CD4-positive, alpha-beta T cell treated with Interleukin-4 for 4 hours (primary cell): Measurements from ENCODE around the gene SMAD4.
"Not testable (repeated sequence)": the region's sequence is repeated elsewhere in the genome, so short reads cannot be mapped to it uniquely, and the experiment has no call there.

ENCODE experiments used
- DNase-seq: peaks from one replicate; pipeline ENCODE4 v3.0.0-alpha.2; 2020

SMAD4 gene

DNA sequence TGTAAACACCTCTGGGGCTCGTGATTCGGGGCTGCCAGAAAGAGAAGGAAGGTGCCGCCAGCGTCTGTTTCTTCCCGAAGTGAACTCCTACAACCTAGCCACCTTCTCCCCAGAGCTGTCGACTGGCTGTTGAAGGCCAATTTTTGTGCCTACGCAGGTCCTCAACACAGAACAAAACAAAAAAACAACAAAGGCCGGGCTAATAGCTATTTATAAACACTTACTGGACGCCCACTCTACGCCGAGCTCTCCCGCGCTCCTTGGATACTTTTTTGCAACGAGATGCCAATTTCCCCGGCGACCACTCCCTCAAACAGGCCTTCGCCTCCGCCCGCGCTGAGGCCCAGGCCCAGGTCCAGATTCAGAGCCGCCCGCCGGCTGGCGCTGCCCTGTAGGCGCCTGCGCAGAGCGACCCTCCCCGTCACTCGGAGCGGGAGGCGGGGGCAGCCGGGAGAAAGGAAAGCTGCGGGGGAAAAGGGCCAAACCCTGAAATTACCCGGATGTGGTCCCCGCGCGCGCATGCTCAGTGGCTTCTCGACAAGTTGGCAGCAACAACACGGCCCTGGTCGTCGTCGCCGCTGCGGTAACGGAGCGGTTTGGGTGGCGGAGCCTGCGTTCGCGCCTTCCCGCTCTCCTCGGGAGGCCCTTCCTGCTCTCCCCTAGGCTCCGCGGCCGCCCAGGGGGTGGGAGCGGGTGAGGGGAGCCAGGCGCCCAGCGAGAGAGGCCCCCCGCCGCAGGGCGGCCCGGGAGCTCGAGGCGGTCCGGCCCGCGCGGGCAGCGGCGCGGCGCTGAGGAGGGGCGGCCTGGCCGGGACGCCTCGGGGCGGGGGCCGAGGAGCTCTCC, at the start of gene SMAD4:
SMAD4 (plus strand) TSS at position 520 of the 843 bp plus-strand sequence. CDS start 16,834 bp downstream, outside the sequence.
- DNase-seq: peak; percentile 97

- no peak for DNase-seq
Observed at GRCh38 chr18:50981381-50981780, 48.6 kb upstream of the SMAD4 start.

GRCh38 chr18:50982086-50982801, 47.8 kb upstream of the SMAD4 start:
- no peak for DNase-seq

GRCh38 chr18:50982802-50983179, 47.2 kb upstream of the SMAD4 start:
- DNase-seq: no peak

GRCh38 chr18:50986360-50987087, 43.5 kb upstream of the SMAD4 start:
- no peak for DNase-seq

DNA sequence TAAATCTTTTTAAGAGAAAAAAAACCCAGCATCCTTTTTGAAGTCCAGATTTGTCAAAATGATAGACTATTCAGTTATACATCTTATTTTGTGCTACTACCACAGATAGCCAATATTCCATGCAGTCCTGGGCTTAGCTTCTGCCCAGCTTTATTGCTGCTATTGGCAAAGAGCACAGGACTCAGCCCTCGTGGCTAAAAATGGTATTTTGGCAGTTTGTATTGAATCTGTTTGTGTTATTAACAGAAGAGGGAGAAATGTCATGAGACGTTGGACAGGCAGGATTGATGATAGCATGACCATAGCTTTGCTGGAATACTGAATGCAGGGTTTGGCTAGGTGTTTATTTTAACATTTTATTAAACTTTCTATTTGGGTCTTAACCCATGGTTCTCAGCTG, 42.8 kb upstream of the SMAD4 start:
- DNase-seq: no peak

DNA sequence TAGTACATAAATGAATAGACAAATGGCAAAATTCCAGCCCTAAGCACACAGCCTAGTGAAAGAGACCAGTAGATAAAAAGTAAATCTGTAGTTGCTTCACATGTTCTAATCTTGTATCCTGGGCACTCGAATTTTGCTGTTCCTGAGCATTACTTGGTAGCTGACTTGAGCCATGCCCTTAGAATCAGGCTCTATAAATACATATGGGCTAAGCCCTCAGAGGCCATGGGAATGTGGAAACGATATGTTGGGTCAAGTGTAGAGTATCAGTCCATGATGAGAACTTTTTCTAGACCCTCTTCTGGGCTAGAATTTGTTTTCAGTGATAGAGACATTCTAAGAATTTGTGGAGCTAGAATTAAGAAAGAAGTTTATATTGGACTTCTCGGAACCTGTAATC, 40.3 kb upstream of the SMAD4 start:
- DNase-seq: no peak

GRCh38 chr18:50992351-50992762, 37.7 kb upstream of the SMAD4 start:
- no peak for DNase-seq

GRCh38 chr18:50994031-50994430, 36.0 kb upstream of the SMAD4 start:
- no peak for DNase-seq

- DNase-seq: not testable (repeated sequence)
Observed at GRCh38 chr18:51003174-51003573, 26.8 kb upstream of the SMAD4 start.

DNA sequence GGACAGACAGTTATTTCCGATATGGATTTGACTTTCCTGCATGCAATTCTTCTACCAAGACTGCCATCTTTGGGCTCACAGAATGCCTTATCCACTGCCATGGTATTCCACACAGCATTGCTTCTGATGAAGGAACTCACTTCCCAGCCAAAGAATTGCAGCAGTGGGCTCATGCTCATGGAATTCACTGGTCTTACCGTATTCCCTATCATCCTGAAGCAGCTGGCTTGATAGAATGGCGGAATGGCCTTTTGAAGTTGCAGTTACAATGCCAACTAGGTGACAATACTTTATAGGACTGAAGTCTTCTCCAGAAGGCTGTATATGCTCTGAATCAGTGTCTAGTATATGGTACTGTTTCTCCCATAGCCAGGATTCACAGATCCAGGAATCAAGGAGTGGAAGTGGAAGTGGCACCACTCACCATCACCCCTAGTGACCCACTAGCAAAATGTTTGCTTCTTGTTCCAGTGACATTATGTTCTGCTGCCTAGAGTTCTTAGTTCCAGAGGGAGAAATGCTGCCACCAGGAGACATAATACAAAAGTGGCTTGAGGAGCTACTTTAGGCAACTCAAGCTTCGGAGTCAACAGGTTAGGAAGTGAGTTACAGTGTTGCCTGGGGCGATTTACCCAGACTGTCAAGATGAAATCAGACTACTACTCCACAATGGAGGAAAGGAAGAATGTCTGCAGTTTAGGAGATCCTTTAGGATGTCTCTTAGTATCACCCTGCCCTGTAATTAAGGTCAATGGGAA, 23.8 kb upstream of the SMAD4 start:
- no peak for DNase-seq

- no peak for DNase-seq
Observed at GRCh38 chr18:51006948-51007789, 22.8 kb upstream of the SMAD4 start.

- DNase-seq: no peak
Observed at GRCh38 chr18:51007790-51008139, 22.2 kb upstream of the SMAD4 start.

GRCh38 chr18:51009072-51009471, 20.9 kb upstream of the SMAD4 start:
- DNase-seq: no peak

- no peak for DNase-seq
Observed at GRCh38 chr18:51010218-51010617, 19.8 kb upstream of the SMAD4 start.

- no peak for DNase-seq
Observed at GRCh38 chr18:51011709-51012108, 18.3 kb upstream of the SMAD4 start.

DNA sequence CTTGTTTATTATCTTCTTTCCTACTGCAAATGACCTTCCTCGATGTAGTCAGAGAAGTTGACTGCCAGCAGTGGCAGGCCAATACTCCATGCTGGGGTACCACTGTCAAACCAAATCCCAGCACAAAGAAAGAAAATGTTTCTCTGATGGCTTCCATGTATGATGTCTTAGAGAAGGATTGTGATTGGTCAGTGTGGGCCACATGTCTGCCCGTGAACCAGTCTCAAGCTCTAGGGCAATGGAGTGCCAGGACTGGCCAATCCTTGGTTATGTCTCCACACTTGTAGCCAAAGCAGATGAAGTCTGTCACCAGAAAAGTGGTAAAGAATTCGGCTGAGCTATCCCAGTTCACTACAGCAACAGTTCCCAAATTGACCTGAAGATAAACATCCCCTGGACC, 17.6 kb upstream of the SMAD4 start:
- DNase-seq: no peak

GRCh38 chr18:51013259-51013658, 16.8 kb upstream of the SMAD4 start:
- no peak for DNase-seq

- no peak for DNase-seq
Observed at GRCh38 chr18:51017140-51017879, 12.7 kb upstream of the SMAD4 start.

GRCh38 chr18:51020536-51020935, 9.5 kb upstream of the SMAD4 start:
- DNase-seq: no peak
